B cell (primary cell): ENCODE data around the gene INSR.

ENCODE experiments used
- EZH2 ChIP-seq: IDR thresholded peaks from 2 replicates; pipeline ENCODE4 v1.6.1; 2012; ENCODE audit warnings: borderline replicate concordance, low read depth, mild to moderate bottlenecking, moderate library complexity, low read length; ENCODE audit not compliant: insufficient read depth, poor library complexity, severe bottlenecking
- TF ChIP-seq, protein P1 (sequence below): fragments of 200-600 bp; IDR thresholded peaks from one replicate; pipeline ENCODE4 v1.8.0; 2022; ENCODE audit warnings: antibody characterized with exemption, mild to moderate bottlenecking

DNA sequence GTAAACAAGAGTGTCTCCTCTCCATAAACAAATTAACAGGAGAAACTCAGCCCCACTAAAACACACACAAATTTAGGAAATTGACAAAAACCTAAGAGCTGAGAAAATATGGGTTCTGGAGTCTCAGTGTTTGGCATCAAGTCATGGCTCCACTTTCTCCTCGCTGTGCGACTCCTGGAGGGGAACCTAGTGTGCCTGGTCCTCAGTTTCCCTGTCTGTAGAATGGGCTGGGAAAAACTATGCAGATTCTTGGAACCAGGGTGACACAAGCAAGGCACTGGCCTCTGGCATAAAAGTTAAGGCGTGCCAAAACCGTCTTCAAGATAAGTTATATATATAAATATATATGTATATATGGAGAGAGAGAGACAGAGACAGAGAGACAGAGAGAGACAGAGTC is 83.9 kb downstream of the INSR start:
- TF ChIP-seq, protein P1, sequence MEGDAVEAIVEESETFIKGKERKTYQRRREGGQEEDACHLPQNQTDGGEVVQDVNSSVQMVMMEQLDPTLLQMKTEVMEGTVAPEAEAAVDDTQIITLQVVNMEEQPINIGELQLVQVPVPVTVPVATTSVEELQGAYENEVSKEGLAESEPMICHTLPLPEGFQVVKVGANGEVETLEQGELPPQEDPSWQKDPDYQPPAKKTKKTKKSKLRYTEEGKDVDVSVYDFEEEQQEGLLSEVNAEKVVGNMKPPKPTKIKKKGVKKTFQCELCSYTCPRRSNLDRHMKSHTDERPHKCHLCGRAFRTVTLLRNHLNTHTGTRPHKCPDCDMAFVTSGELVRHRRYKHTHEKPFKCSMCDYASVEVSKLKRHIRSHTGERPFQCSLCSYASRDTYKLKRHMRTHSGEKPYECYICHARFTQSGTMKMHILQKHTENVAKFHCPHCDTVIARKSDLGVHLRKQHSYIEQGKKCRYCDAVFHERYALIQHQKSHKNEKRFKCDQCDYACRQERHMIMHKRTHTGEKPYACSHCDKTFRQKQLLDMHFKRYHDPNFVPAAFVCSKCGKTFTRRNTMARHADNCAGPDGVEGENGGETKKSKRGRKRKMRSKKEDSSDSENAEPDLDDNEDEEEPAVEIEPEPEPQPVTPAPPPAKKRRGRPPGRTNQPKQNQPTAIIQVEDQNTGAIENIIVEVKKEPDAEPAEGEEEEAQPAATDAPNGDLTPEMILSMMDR = no peak
- no peak for TF ChIP-seq EZH2
